H9 (cell line): ENCODE results near the gene UCKL1. TPM values are rescaled to one million over a fixed set of nuclear protein-coding genes. Genes with fewer than 3 reads are reported as not detected.

Experiments
- DNase-seq: peaks from one replicate; pipeline ENCODE4 v3.0.0-alpha.2; 2017
- H2AFZ ChIP-seq: one replicate; pipeline ENCODE4 v1.6.1; 2013; ENCODE audit warnings: mild to moderate bottlenecking, low read length, control low read depth, moderate library complexity
- H2AK5ac ChIP-seq: 2 replicates; pipeline ENCODE4 v1.6.1; 2013; ENCODE audit warnings: low read length, control low read depth, mixed read lengths; ENCODE audit not compliant: insufficient read length
- H2BK120ac ChIP-seq: one replicate; pipeline ENCODE4 v1.6.1; 2013; ENCODE audit warnings: low read depth, mild to moderate bottlenecking, low read length, control low read depth, inconsistent platforms; ENCODE audit not compliant: poor library complexity, severe bottlenecking
- H2BK12ac ChIP-seq: 2 replicates; pipeline ENCODE4 v1.6.1; 2013; ENCODE audit warnings: low read length, control low read depth, mixed read lengths, low read depth; ENCODE audit not compliant: insufficient read length
- H2BK15ac ChIP-seq: 2 replicates; pipeline ENCODE4 v1.6.1; 2013; ENCODE audit warnings: low read depth, low read length, control low read depth
- H2BK20ac ChIP-seq: one replicate; pipeline ENCODE4 v1.6.1; 2013; ENCODE audit warnings: low read depth, mild to moderate bottlenecking, low read length, control low read depth, inconsistent platforms; ENCODE audit not compliant: poor library complexity, severe bottlenecking
- H2BK5ac ChIP-seq: 2 replicates; pipeline ENCODE4 v1.6.1; 2013; ENCODE audit warnings: low read length, control low read depth, mixed read lengths; ENCODE audit not compliant: insufficient read length
- H3K14ac ChIP-seq: 2 replicates; pipeline ENCODE4 v1.6.1; 2013; ENCODE audit warnings: low read length, control low read depth; ENCODE audit not compliant: insufficient read depth
- H3K18ac ChIP-seq: 2 replicates; pipeline ENCODE4 v1.6.1; 2013; ENCODE audit warnings: low read depth, mild to moderate bottlenecking, mixed read lengths, low read length, control low read depth; ENCODE audit not compliant: insufficient read length
- H3K23ac ChIP-seq: 2 replicates; pipeline ENCODE4 v1.6.1; 2013; ENCODE audit warnings: low read length, control low read depth, mixed read lengths, low read depth; ENCODE audit not compliant: insufficient read length
- H3K23me2 ChIP-seq: 2 replicates; pipeline ENCODE4 v1.6.1; 2013; ENCODE audit warnings: low read depth, mild to moderate bottlenecking, mixed read lengths, low read length, control low read depth; ENCODE audit not compliant: insufficient read length, poor library complexity, severe bottlenecking
- H3K27ac ChIP-seq: 2 replicates; pipeline ENCODE4 v1.5.1; 2013; ENCODE audit warnings: low read length, control low read depth, mixed read lengths, low read depth; ENCODE audit not compliant: insufficient read length
- H3K27me3 ChIP-seq: 2 replicates; pipeline ENCODE4 v1.6.1; 2013; ENCODE audit warnings: low read length, control low read depth, inconsistent platforms; ENCODE audit not compliant: insufficient read depth
- H3K4ac ChIP-seq: 2 replicates; pipeline ENCODE4 v1.6.1; 2013; ENCODE audit warnings: low read depth, mild to moderate bottlenecking, control low read depth, inconsistent platforms, low read length, moderate library complexity
- H3K4me1 ChIP-seq: 2 replicates; pipeline ENCODE4 v1.6.1; 2013; ENCODE audit warnings: low read length, control low read depth, inconsistent platforms; ENCODE audit not compliant: insufficient read depth
- H3K4me2 ChIP-seq: 2 replicates; pipeline ENCODE4 v1.6.1; 2013; ENCODE audit warnings: low read length, control low read depth, mixed read lengths; ENCODE audit not compliant: insufficient read length, insufficient read depth
- H3K56ac ChIP-seq: 2 replicates; pipeline ENCODE4 v1.6.1; 2013; ENCODE audit warnings: low read depth, mild to moderate bottlenecking, mixed read lengths, low read length, control low read depth; ENCODE audit not compliant: insufficient read length
- H3K79me1 ChIP-seq: 2 replicates; pipeline ENCODE4 v1.6.1; 2013; ENCODE audit warnings: low read depth, mild to moderate bottlenecking, moderate library complexity, low read length, control low read depth, inconsistent platforms; ENCODE audit not compliant: insufficient read depth, poor library complexity, severe bottlenecking
- H3K79me2 ChIP-seq: 2 replicates; pipeline ENCODE4 v1.6.1; 2013; ENCODE audit warnings: low read length, control low read depth, inconsistent platforms; ENCODE audit not compliant: insufficient read depth
- H3K9ac ChIP-seq: 2 replicates; pipeline ENCODE4 v1.6.1; 2013; ENCODE audit warnings: low read length, control low read depth, mixed read lengths; ENCODE audit not compliant: insufficient read length; ENCODE audit errors: extremely low read depth
- H3K9me3 ChIP-seq: one replicate; pipeline ENCODE4 v1.6.1; 2013; ENCODE audit warnings: low read depth, low read length, inconsistent platforms; ENCODE audit not compliant: control insufficient read depth
- H3T11ph ChIP-seq: one replicate; pipeline ENCODE4 v1.6.1; 2013; ENCODE audit warnings: mild to moderate bottlenecking, low read length, control low read depth, inconsistent platforms
- H4K20me1 ChIP-seq: one replicate; pipeline ENCODE4 v1.6.1; 2013; ENCODE audit not compliant: control insufficient read depth, insufficient read length, insufficient read depth
- H4K5ac ChIP-seq: 2 replicates; pipeline ENCODE4 v1.6.1; 2013; ENCODE audit warnings: low read depth, mild to moderate bottlenecking, mixed read lengths, low read length, control low read depth; ENCODE audit not compliant: insufficient read length
- H4K8ac ChIP-seq: replicated peaks from 2 replicates; pipeline ENCODE4 v1.6.1; 2013; ENCODE audit warnings: low read length, control low read depth, mixed read lengths, low read depth; ENCODE audit not compliant: insufficient read length
- H4K91ac ChIP-seq: 2 replicates; pipeline ENCODE4 v1.6.1; 2013; ENCODE audit warnings: low read depth, mild to moderate bottlenecking, moderate library complexity, mixed read lengths, low read length, control low read depth; ENCODE audit not compliant: insufficient read length
- H3K27ac Mint-ChIP-seq, 3 experiments: 2 replicates in 2 of 3; 3 replicates in 1 of 3; pipeline ENCODE4 v1.8.0; 2020 to 2021; ENCODE audit warnings: mixed read lengths in 3 of 3, mild to moderate bottlenecking in 1 of 3, moderate library complexity in 1 of 3
- H3K27me3 Mint-ChIP-seq: 2 replicates; pipeline ENCODE4 v1.8.0; 2021; ENCODE audit warnings: low read depth, mild to moderate bottlenecking, moderate library complexity, mixed read lengths
- H3K36me3 Mint-ChIP-seq, 3 experiments: 2 replicates in 2 of 3; 3 replicates in 1 of 3; pipeline ENCODE4 v1.8.0; 2020 to 2021; ENCODE audit warnings: low read depth in 3 of 3, mixed read lengths in 3 of 3; ENCODE audit not compliant: insufficient read depth in 1 of 3
- H3K4me1 Mint-ChIP-seq, 2 experiments: 2 replicates each; pipeline ENCODE4 v1.8.0; 2020; ENCODE audit warnings: mixed read lengths in 2 of 2
- H3K4me3 Mint-ChIP-seq, 2 experiments: 2 replicates in 1 of 2; 3 replicates in 1 of 2; pipeline ENCODE4 v1.8.0; 2020 to 2021; ENCODE audit warnings: mild to moderate bottlenecking in 2 of 2, mixed read lengths in 2 of 2, moderate library complexity in 1 of 2
- H3K9me3 Mint-ChIP-seq, 2 experiments: 2 replicates in 1 of 2; 3 replicates in 1 of 2; pipeline ENCODE4 v1.8.0; 2020; ENCODE audit warnings: mild to moderate bottlenecking in 2 of 2, mixed read lengths in 2 of 2, moderate library complexity in 1 of 2
- WGBS: extraction: QIAGEN DNeasy Blood & Tissue Kit; methylation state at CpG from one replicate; pipeline ENCODE4 v1.1.7; 2013; ENCODE audit warnings: missing lambda C conversion rate, low lambda C conversion rate, mixed read lengths; ENCODE audit not compliant: insufficient read length; ENCODE audit errors: extremely low coverage; 5-methylcytosine and 5-hydroxymethylcytosine counted together
- total RNA-seq: library from RNA; stranded (reverse); gene quantifications from 2 replicates; pipeline ENCODE4 v1.2.1, GENCODE V29; 2021
- TF ChIP-seq, protein P1 (sequence below): fragments of 200-600 bp; sonication (generic); conservative IDR thresholded peaks from 3 replicates; pipeline ENCODE4 v1.8.0; 2021; ENCODE audit warnings: antibody characterized with exemption, mild to moderate bottlenecking

UCKL1 gene
- total RNA-seq, 1 experiment from 2014 or later: 40.9 TPM

DNA sequence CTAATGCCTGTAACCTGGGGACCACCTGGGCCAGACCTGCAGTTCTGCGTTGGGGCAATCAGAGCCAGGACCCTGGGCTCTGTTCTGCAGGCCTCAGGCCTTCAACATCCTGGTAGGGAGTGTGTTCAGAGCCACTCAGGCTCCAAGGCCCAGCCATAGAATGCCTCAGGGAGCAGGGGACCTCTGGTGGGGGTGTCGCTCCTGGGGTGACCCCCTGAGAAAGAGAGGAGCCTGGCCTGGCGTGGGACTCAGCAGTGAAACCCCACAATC lies 12.5 kb downstream of the UCKL1 start:
- no peaks in the 10 kb centered on the region for H3K9me3 ChIP-seq
- H3K14ac ChIP-seq: no peak overlapping the region
- H3K27me3 Mint-ChIP-seq: no peaks in the 10 kb centered on the region
- H4K20me1 ChIP-seq: peaks cover 3% of the 10 kb centered on the region
- H3K79me2 ChIP-seq: peaks cover 3% of the 10 kb centered on the region; the same call in 1 of the 2 replicates
- H2BK15ac ChIP-seq: no peak overlapping the region
- H3K36me3 Mint-ChIP-seq: peaks cover 5 to 29% (median 22%) of the 10 kb centered on the region in 3 experiments
- H3K23ac ChIP-seq: no peak overlapping the region
- H2AK5ac ChIP-seq: no peak overlapping the region
- DNase-seq: no peak
- H3K4me3 Mint-ChIP-seq: no peak overlapping the region
- no peak overlapping the region for H3K9ac ChIP-seq
- no peaks in the 10 kb centered on the region for H3K27me3 ChIP-seq
- H3K18ac ChIP-seq: no peak overlapping the region
- no peak overlapping the region for H3K4ac ChIP-seq
- H3K23me2 ChIP-seq: peaks cover 11% of the 10 kb centered on the region
- TF ChIP-seq, protein P1, sequence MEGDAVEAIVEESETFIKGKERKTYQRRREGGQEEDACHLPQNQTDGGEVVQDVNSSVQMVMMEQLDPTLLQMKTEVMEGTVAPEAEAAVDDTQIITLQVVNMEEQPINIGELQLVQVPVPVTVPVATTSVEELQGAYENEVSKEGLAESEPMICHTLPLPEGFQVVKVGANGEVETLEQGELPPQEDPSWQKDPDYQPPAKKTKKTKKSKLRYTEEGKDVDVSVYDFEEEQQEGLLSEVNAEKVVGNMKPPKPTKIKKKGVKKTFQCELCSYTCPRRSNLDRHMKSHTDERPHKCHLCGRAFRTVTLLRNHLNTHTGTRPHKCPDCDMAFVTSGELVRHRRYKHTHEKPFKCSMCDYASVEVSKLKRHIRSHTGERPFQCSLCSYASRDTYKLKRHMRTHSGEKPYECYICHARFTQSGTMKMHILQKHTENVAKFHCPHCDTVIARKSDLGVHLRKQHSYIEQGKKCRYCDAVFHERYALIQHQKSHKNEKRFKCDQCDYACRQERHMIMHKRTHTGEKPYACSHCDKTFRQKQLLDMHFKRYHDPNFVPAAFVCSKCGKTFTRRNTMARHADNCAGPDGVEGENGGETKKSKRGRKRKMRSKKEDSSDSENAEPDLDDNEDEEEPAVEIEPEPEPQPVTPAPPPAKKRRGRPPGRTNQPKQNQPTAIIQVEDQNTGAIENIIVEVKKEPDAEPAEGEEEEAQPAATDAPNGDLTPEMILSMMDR: no peak
- no peak overlapping the region for H3K27ac Mint-ChIP-seq
- H2AFZ ChIP-seq: no peak overlapping the region
- no peaks in the 10 kb centered on the region for H3K79me1 ChIP-seq
- no peak overlapping the region for H3K27ac ChIP-seq
- H3T11ph ChIP-seq: no peak overlapping the region
- H2BK12ac ChIP-seq: no peak overlapping the region
- H4K5ac ChIP-seq: no peak overlapping the region
- H2BK5ac ChIP-seq: no peak overlapping the region
- WGBS: no CpG with 5 or more reads among the region's 3 CpGs
- peaks cover 4 to 7% of the 10 kb centered on the region in 2 experiments; a peak in 3 of 5 replicates for H3K9me3 Mint-ChIP-seq
- H3K4me1 Mint-ChIP-seq: peaks cover 4 to 17% of the 10 kb centered on the region in 2 experiments
- H3K4me1 ChIP-seq: no peaks in the 10 kb centered on the region
- H4K8ac ChIP-seq: no peak overlapping the region
- no peak overlapping the region for H2BK20ac ChIP-seq
- H4K91ac ChIP-seq: no peak overlapping the region
- H2BK120ac ChIP-seq: no peak overlapping the region
- no peak overlapping the region for H3K4me2 ChIP-seq
- no peak overlapping the region for H3K56ac ChIP-seq
